NCI-H2227 (cell line): ENCODE results near the gene TRIM28.

ENCODE experiments used
- DNase-seq: peaks from one replicate; lab custom pipeline; 2025; ENCODE audit not compliant: unreplicated experiment; lab: John Stamatoyannopoulos, UW

Gene TRIM28

DNA sequence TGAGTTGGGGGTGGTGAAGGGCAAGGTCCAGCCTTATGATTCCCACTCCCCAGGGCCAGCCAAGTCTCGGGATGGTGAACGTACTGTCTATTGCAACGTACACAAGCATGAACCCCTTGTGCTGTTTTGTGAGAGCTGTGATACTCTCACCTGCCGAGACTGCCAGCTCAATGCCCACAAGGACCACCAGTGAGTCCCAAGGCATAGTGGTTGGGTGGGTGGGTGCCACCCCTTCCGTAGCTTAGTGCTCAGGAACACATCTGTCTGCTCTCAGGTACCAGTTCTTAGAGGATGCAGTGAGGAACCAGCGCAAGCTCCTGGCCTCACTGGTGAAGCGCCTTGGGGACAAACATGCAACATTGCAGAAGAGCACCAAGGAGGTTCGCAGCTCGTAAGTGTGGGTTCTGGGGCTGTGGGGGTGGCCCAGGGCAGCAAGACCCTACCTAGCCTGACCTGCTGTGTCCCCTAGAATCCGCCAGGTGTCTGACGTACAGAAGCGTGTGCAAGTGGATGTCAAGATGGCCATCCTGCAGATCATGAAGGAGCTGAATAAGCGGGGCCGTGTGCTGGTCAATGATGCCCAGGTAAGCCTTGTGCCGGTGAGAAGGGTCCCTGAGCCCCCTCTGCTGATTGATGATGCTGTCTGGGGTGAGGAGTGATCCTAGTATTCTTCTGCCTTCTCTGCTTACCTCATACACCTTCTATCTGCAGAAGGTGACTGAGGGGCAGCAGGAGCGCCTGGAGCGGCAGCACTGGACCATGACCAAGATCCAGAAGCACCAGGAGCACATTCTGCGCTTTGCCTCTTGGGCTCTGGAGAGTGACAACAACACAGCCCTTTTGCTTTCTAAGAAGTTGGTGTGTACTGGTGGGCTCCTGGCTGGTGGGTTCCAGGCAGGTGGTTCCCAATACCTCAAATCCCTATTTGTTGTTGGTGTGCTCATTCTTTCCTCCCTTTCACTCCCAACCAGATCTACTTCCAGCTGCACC lies 3.8 kb downstream of the TRIM28 start:
- DNase-seq = no peak

DNA sequence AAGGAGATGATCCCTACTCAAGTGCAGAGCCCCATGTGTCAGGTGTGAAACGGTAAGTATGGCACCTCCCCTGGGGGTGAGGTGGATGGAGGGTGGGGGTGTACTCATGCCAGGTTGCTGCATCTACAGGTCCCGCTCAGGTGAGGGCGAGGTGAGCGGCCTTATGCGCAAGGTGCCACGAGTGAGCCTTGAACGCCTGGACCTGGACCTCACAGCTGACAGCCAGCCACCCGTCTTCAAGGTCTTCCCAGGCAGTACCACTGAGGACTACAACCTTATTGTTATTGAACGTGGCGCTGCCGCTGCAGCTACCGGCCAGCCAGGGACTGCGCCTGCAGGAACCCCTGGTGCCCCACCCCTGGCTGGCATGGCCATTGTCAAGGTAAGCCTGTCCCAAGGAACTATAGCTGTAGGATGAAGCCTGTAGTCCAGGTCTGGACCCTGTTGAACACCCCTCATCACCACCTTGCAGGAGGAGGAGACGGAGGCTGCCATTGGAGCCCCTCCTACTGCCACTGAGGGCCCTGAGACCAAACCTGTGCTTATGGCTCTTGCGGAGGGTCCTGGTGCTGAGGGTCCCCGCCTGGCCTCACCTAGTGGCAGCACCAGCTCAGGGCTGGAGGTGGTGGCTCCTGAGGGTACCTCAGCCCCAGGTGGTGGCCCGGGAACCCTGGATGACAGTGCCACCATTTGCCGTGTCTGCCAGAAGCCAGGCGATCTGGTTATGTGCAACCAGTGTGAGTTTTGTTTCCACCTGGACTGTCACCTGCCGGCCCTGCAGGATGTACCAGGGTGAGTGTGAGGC lies 5.2 kb downstream of the TRIM28 start:
- DNase-seq = no peak

DNA sequence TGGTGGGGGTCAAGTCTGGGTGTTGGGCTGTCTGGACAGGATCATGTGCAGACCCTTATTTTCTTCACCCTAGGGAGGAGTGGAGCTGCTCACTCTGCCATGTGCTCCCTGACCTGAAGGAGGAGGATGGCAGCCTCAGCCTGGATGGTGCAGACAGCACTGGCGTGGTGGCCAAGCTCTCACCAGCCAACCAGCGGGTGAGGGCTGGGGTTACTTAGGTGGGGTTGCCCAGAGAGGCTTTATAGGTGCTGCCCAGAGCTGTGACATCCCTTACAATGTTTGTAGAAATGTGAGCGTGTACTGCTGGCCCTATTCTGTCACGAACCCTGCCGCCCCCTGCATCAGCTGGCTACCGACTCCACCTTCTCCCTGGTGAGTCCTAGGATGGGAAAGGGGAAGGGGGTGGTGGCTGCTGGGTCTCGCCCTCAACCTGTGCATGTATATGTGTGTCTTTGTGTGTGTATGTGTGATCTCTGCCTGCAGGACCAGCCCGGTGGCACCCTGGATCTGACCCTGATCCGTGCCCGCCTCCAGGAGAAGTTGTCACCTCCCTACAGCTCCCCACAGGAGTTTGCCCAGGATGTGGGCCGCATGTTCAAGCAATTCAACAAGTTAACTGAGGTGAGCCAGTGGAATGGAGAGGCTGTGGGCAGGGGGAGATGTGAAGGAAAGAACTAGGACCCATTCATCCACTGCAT lies 5.9 kb downstream of the TRIM28 start:
- DNase-seq = no peak

DNA sequence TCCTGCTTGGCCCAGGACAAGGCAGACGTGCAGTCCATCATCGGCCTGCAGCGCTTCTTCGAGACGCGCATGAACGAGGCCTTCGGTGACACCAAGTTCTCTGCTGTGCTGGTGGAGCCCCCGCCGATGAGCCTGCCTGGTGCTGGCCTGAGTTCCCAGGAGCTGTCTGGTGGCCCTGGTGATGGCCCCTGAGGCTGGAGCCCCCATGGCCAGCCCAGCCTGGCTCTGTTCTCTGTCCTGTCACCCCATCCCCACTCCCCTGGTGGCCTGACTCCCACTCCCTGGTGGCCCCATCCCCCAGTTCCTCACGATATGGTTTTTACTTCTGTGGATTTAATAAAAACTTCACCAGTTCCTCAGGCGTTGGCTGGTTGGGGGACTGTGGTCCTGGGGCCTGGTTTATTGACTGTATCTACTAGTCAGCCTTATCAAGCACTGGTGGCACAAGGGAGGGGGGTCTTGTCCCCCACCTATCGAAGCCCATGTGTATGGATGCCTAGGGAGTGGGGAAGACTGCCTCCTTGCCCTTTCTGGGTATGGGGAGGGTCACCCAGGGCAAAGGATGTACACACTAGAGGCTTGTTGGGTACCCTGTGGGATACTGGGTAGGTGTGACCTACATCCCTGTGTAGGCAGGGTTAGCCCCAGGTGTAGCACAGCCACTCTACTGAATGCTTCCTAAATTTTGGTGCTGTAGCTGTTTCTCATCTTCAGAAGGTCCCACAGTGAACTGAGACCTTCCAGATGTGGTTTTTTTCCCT lies 6.7 kb downstream of the TRIM28 start:
- DNase-seq = no peak

DNA sequence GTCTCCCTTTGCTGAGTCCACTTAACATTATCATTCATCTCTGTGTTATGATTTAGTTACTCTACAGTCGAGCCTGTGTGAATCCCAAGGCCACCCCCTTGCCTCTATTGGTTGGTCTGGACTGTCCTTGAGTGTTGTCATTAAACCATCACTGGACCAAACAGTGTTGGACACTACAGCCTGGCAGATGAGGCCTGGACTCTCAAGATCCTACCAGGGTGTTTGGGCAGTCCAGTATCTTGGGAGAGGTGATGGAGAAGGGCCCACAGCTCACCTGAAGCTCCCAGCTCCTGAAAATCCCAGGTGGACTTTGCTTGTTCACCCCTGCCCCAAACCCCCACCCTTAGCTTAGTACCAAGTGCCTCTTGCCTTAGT lies 7.2 kb downstream of the TRIM28 start:
- no peak for DNase-seq

DNA sequence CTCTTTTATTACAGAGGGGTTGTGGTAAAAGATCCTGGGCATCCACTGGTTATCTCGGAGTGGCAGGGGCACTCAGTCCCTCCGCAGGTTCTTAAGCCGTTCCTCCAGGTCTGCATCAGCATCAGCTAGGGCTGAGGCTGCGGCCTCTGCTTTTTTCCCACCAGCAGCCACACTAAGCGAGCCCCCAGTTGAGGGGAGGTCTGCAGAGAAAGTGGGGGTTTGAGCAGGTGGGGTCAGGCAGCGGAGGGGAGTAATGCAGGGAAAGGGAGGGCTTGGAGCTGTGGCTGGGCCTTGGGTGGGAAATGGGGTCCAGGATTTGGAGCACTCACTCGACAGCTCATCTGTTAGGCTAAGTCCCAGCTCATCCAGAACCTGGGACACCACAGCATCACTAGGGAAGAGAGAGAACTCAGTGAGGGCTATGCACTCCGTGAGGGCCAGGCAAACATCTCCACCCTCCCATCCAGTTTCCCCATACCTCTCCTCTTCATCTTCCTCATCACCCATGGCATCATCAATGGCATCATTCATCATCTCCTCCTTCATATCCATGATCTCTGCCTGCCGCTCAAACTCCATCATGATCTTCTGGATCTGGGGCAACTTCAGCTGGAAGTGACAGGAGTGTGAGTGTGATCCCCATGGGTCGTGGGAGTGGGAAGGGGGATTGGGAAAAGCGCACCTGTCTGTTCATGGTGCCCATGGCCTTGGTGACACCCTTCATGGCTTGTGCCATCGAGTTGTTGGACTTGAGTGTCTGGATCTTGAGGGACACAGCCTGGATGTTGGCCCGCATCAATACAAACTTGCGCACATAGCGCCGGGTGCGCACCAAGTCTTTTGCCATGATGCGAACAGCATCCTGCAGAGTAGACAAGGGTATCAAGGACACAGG lies 8.0 kb downstream of the TRIM28 start:
- no peak for DNase-seq

DNA sequence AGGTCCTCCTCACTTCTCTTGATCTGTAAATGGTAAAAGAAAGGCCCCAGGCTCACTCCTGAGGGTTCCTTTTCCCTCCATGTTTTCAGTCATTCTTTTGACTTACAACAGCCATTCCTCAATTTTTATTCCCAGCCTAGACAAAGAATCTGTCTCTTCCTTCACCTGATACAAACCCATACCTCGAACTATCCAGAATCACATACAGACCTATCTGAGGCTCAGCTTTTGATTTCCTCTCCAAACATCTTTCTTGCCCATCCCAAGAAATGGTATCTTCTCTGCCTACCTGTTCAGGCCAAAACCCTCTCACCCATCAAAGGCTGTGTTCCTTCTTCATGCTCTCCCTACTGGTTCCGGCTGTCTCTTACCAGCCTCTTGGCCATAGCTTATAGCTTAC lies 8.8 kb downstream of the TRIM28 start:
- no peak for DNase-seq

DNA sequence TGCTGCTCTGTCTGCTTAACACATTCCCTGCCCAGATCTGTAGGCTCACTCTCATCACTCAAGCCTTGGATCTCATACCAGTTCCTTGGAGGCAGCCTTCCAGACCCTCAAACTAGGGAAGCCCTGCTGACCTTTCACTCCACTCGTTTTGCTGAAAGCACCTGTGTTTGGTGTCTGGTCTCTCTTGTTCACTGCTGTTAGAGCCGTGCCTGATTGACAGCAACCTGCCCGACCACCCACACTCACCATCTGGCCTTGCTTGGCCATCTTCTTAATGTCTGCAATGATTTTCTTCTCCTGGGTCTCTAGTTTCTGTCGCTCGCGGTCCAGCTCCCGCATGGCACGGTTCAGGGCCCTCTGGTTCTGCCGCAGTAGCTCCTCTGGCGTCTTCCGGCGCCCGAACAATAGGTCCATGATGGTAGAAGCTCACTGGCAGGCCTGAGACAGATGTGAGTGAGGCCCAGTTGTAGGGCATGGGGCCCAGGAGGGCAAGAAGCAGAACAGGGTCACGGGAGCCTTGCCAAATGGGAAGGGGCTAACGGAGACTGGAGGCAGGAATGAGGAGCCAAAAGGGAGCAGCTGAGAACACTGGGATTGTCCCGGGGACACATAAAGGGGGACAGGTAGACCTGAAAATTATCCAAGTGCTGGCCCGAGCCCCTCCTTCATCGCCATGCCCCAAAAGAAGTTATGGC lies 10.1 kb downstream of the TRIM28 start:
- no peak for DNase-seq

DNA sequence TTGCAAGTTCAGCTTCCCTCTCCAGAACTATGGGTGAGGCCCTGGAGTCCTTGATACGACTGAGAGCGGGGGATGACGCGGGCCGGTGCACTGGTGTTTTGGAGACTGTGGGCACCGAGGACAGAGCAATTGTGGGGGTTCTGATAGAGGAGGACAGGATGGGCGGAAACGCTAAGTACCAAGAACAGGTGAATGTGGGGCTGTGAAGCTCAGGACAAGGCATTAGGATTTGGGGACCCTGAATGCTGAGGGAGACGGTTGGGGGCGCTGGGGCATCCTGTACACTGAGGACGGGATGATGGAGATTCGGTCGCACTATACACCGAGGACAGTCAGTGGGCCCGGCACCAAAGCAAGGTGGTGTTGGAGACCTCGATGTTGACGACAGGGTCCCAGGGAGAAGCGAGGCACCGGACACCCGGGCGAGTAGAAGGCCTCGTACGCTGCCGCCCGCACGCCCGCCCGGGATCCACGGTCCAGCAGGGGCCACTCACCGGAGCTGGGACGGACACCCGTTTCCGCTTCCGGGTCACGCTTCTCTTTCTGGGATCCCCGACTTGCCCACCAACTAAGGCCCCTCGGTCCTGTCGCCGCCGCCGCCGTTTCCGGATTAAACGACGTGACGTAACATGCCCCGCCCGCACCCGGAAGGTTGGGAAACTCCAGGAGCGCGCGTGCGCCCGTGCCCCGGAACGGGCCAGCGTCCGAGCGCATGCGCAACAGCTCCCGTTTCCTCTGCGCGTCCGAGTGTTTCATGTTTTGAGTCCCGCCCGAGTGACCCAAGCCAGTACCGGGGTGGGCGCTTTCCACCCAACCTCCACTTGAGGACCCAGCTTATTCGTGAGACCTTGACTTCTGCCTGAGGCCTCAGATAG lies 10.9 kb downstream of the TRIM28 start, which contains the start of gene CHMP2A:
TSS of gene CHMP2A (minus strand) at position 612 of the 875 bp plus-strand sequence. CDS start 893 bp downstream, outside the sequence.
- DNase-seq = no peak

DNA sequence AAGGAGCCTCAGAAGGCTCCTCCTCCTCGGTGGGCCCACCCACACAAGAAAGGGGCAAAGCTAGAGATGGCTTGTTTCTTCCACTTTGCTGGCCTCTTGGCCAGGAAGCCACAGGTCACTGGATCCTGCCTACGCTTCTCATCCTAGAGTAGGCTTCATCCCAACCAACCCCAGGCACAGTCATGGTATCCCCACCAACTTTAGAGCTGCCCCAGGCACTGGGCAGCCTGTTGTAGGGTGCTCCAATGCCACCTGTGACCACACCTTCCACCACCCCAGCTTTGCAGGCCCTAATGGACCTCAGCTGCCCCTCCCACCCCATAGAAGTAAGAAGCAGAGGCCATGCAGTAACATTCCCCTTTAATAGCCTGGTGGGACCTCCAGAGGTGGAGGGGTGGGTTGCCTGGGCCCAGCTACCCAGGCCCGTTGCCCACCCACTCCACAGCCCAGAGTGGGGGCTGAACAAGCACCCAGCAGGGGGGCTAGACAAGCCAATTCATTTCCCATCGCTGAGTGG lies 11.6 kb downstream of the TRIM28 start:
- DNase-seq = no peak

DNA sequence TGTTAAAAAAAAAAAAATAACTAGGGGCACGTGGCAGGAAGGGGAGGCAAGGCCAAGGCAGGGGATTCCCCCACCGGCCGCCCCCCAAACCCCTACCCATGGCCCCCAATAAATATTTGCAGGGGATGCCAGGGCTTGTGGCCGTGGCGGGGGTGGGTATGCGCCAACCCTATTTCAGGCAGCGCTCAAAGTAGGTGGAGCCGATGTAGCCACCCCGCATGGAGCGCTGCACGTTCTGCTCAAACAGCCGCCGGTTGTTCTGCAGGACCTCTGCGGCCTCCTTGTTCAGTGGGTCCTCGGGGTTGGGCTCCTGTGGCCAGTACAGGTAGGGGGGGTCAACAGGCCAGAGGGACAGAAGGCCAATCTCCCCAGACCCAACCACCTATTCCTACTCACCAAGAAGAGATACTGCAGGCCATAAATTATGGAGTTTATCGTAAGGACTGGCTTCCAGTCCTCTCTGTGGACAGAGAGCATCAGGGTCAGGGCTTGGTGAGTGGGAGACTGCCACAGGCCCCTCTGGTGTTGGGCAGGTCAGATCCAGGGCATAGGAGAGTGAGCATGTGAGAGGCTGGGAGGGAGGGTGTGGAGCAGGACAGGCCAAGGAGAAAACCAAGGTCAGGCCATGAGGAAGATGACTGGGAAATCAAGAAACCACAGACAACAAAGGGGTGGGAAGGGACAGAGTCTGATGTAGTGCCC lies 12.2 kb downstream of the TRIM28 start:
- no peak for DNase-seq

DNA sequence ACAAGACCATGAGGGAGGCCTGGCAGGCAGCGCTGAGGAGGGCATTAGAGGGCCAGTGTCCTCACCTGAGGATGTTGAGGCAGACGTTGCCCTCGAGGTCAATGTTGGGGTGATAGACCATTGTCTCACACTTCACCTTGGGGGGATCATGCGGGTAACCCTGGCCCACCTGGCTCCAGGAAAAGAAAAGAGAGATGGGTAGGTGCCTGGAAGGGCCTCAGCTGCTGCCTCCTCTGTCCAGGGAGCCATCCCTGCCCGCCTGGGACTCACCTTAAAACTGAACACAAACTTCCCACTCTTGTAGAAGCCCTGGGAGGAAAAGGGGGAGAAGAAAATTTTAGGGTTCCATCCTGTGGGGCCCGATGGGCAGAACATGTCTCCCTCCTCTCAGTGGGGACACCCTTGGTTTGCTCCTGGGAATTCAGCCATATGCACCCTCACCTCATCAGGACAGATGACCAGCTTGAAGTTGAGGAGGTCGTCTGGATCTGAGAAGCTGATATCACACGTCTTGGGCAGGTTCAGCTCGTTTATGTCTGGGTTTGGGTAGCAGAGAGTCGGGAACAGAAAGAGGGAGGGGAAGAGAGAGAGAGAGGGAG lies 12.9 kb downstream of the TRIM28 start:
- no peak for DNase-seq

DNA sequence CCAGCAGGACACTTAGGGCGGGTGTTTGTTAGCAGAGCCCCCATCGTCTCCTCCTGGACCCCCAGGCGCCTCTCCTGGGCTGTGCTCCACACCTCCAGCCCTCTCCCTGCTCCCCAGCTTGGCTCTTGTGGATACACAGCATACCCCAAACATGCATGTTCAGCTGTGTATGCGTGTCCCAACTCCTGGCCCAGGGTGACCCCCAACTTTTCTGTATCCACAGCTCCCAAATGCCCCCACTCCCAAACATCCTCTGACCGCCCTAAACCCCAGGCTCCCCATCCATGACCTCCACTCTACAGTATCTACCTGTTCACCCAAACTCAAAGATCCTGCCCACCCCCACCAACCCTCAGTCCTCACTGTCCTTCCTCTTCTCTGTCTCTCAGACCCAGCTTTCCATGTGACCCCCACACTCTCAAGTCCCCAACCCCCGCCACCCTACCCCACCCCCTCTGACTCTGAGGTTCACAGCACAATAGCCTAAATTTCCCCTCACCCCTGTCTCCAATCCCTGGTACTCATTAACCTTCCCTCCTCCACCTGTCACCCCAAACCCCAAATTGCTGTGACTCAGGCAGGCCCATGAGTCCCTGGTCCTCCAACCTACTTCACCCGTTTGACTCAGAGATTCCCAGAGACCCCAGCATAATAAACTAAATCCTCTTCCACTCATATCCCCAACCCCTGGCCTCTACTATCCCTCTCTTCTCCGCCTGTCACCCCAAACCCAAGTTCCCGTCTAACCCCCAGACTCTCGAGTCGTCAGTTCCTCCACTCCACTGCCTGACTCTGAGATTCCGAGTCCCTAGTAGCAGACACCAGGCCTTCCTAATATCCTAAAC lies 13.6 kb downstream of the TRIM28 start:
- DNase-seq = no peak

DNA sequence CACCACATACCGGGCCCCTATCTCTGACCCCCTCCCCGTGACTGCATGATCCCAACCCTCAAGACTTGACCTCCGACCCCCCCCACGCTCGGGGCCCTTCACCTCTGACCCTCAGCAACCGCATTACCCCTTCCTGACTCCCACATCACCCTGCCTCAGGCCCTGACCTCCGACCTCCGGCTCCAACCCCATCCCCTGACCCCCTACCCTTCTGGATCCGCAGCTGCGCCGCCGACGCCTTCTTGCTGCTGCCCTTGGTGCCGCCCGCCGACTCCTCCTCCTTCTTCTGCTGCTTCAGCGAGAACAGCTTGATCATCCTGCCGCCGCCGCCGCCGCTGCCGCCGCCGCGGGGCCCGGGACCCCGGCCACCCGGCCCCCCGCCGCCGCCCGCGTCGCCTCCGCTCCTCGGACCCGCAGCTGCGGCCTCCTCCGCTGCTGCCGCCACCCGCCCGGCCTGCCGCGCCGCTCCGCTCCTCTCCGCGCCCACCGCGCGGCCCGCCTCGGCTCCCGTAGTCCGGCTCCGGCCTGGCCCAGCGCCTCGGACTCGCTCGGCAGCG lies 14.3 kb downstream of the TRIM28 start, which contains the start of gene UBE2M:
TSS of gene UBE2M (minus strand) at position 546 of the 557 bp plus-strand sequence. CDS start at position 316, 230 bp downstream.
- DNase-seq = no peak

DNA sequence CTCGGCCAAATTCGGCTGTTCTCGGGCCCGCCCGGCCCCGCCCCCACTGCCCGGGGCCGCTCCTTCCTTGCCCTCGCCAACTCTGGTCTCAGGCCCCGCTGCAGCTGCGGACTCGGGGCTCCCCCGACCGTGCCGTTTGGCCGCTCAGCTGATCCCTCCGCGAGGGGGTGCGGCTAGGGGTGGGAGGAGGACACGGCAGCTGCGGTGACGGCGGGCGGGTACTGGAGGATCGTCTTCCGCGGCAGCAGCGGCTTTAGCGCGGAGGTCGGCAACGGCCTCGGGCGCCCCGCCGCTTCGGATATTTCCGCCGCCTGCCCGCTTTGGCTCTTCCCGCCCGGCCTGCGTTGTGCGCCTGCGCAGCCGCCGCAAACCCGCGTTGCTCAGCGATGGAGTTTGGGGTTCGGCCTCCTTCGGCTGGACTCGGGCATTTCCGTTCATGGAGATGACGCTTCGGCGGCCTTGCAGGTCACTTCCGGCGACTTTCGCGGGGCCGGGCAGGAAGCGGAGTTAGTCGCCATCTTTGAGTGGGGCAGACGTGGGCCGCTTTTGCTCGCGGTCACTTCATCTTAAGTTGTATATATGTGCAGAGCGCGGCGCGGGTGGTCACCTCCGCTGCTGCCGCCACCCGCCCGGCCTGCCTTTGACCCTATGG lies 14.9 kb downstream of the TRIM28 start:
- no peak for DNase-seq
